Measurements from ENCODE around the gene PNLIPRP3.

GRCh38 chr10:116521424-116522290 is 94.0 kb downstream of the PNLIPRP3 start:
- TF ChIP-seq, protein P1, sequence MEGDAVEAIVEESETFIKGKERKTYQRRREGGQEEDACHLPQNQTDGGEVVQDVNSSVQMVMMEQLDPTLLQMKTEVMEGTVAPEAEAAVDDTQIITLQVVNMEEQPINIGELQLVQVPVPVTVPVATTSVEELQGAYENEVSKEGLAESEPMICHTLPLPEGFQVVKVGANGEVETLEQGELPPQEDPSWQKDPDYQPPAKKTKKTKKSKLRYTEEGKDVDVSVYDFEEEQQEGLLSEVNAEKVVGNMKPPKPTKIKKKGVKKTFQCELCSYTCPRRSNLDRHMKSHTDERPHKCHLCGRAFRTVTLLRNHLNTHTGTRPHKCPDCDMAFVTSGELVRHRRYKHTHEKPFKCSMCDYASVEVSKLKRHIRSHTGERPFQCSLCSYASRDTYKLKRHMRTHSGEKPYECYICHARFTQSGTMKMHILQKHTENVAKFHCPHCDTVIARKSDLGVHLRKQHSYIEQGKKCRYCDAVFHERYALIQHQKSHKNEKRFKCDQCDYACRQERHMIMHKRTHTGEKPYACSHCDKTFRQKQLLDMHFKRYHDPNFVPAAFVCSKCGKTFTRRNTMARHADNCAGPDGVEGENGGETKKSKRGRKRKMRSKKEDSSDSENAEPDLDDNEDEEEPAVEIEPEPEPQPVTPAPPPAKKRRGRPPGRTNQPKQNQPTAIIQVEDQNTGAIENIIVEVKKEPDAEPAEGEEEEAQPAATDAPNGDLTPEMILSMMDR (IDR thresholded peaks at IDR 0.05): peak; percentile 28 to 75 (median 60)
- no peak for TF ChIP-seq POLR2A (IDR thresholded peaks at IDR 0.05)
